ENCODE measurements around the gene GIGYF2.

Gene GIGYF2

DNA sequence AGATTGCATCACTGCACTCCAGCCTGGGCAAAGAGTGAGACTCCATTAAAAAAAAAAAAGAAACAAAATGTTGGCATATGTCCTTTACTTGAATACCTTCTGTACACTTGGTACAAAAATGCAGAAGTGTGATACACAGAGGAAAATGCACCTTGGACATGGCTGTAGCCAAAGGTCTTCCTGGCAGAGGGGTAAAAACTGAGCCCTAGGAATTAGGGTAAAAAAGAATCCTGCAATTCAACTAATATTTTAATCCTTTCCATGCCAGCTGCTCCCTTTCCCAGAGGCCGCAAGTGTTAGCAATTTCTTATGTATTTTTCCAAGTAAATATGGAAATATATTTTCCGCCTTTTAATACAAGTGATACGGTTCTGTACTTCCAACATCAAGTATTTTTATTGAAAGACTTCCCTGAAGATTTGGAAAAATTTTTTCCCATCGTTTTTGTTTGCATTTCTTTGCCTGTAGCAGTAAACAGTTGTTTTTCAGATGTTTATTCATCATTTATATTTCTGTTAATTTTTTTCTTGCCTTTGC lies 53.1 kb downstream of the GIGYF2 start:
- CTCF ChIA-PET, result interaction anchor here (1.2 kb wide), 1 partner anchor 22 kb away, joined by 3 read pairs; no protein-coding TSS in a partner anchor
- POLR2A ChIA-PET, result no interaction called here
- TF ChIP-seq CTCF (IDR thresholded peaks at IDR 0.05; ENCODE audit: insufficient read depth, low read length, missing control alignments), result no peak
- H3K4me3 ChIP-seq (ENCODE audit: low read depth, low read length), result no peak overlapping the region
- DNase-seq (ENCODE audit: low read depth, low spot score), result no peak

- CTCF ChIA-PET, result interaction anchor here (0.6 to 1.0 kb wide), 3 partner anchors 11 to 494 kb away, joined by 3 read pairs; partner anchors contain the start of gene ATG16L1
- no peak for DNase-seq (ENCODE audit: low read depth, low spot score)
- POLR2A ChIA-PET, result no interaction called here
- H3K4me3 ChIP-seq (ENCODE audit: low read depth, low read length), result no peak overlapping the region
- TF ChIP-seq CTCF (IDR thresholded peaks at IDR 0.05; ENCODE audit: insufficient read depth, low read length, missing control alignments), result no peak
Observed at GRCh38 chr2:232757905-232758304, 60.8 kb downstream of the GIGYF2 start.

- CTCF ChIA-PET, result interaction anchor here (1.0 to 2.1 kb wide), 4 partner anchors 9 to 490 kb away, joined by 3 to 7 read pairs (median 4); partner anchors contain the start of genes ATG16L1 and KCNJ13
Observed at GRCh38 chr2:232761301-232761907, 64.3 kb downstream of the GIGYF2 start.

GRCh38 chr2:232767866-232768265 lies 70.7 kb downstream of the GIGYF2 start:
- CTCF ChIA-PET, result interaction anchor here (1.0 to 1.5 kb wide), 2 partner anchors 20 to 42 kb away, joined by 3 to 4 read pairs; no protein-coding TSS in a partner anchor
- no peak for DNase-seq (ENCODE audit: low read depth, low spot score)
- no peak overlapping the region for H3K4me3 ChIP-seq (ENCODE audit: low read depth, low read length)
- TF ChIP-seq CTCF (IDR thresholded peaks at IDR 0.05; ENCODE audit: insufficient read depth, low read length, missing control alignments), result no peak
- POLR2A ChIA-PET, result no interaction called here

More at GRCh38 chr2:232761301-232761907, 64.3 kb downstream of the GIGYF2 start:
- no peak overlapping the region for H3K4me3 ChIP-seq (ENCODE audit: low read depth, low read length)
- no peak for DNase-seq (ENCODE audit: low read depth, low spot score)
- POLR2A ChIA-PET, result no interaction called here
- TF ChIP-seq CTCF (IDR thresholded peaks at IDR 0.05; ENCODE audit: insufficient read depth, low read length, missing control alignments), result peak; percentile 35

GRCh38 chr2:232770207-232770606 lies 73.1 kb downstream of the GIGYF2 start:
- ChIA-PET POLR2A (no interaction called here), CTCF (interaction anchor here (0.8 to 1.5 kb wide), 2 partner anchors 11 to 481 kb away, joined by 3 to 5 read pairs; partner anchors contain the start of gene ATG16L1)
- no peak for DNase-seq (ENCODE audit: low read depth, low spot score)
- H3K4me3 ChIP-seq (ENCODE audit: low read depth, low read length), result no peak overlapping the region
- no peak for TF ChIP-seq CTCF (IDR thresholded peaks at IDR 0.05; ENCODE audit: insufficient read depth, low read length, missing control alignments)

DNA sequence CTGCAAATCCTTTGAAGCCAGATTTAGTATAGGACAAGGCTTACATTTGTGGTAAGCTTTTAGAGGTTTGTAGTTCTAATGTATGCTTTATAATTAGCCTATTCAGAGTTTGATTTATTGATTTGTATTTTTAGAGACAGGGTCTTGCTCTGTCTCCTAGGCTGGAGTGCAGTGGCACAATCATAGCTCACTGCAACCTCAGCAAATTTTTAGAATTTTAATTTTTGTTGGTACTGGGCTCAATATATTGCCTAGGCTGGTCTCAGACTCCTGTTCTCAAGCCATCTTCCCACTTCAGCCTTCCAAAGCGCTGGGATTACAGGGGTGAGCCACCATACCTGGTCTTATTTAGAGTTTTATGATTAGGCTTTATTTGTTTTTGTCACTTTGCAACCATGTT lies 74.7 kb downstream of the GIGYF2 start:
- no peak for DNase-seq (ENCODE audit: low read depth, low spot score)
- TF ChIP-seq CTCF (IDR thresholded peaks at IDR 0.05; ENCODE audit: insufficient read depth, low read length, missing control alignments), result no peak
- no peak overlapping the region for H3K4me3 ChIP-seq (ENCODE audit: low read depth, low read length)
- ChIA-PET POLR2A (interaction anchor here (0.7 kb wide), 1 partner anchor 21 kb away, joined by 3 read pairs; no protein-coding TSS in a partner anchor), CTCF (interaction anchor here (1.4 to 1.6 kb wide), 2 partner anchors 23 to 282 kb away, joined by 3 to 4 read pairs; no protein-coding TSS in a partner anchor)
